CD4-positive, alpha-beta memory T cell (primary cell): Measurements from ENCODE around the gene SHLD1. TPM values are rescaled to one million over a fixed set of nuclear protein-coding genes. Genes with fewer than 3 reads are reported as not detected.

Experiments
- CTCF ChIA-PET: fragments of 350-600 bp; sonication (Branson Sonifier 250); formaldehyde crosslinking; loops from one replicate; lab custom pipeline; 2021; ENCODE audit warnings: inconsistent platforms; ENCODE audit not compliant: partially characterized antibody; lab: Charles Lee
- POLR2A ChIA-PET: fragments of 350-600 bp; sonication (Branson Sonifier 250); formaldehyde crosslinking; loops from one replicate; lab custom pipeline; 2021; ENCODE audit not compliant: partially characterized antibody; lab: Charles Lee
- DNase-seq, 5 donors: peaks; one replicate each; pipeline versions ENCODE4 v3.0.0 to v3.0.0-alpha.2; 2020 to 2022; ENCODE audit warnings: mixed read lengths in 1 of 5
- H3K27ac ChIP-seq: one replicate; pipeline ENCODE4 v1.7.0; 2013; ENCODE audit warnings: low read depth, low read length
- H3K27me3 ChIP-seq: 2 replicates; pipeline ENCODE4 v1.7.0; 2013; ENCODE audit warnings: mild to moderate bottlenecking, low read length, moderate library complexity; ENCODE audit not compliant: insufficient read depth
- H3K36me3 ChIP-seq: 2 replicates; pipeline ENCODE4 v1.7.0; 2013; ENCODE audit warnings: mild to moderate bottlenecking, low read length, moderate library complexity; ENCODE audit not compliant: insufficient read depth
- H3K4me1 ChIP-seq: 2 replicates; pipeline ENCODE4 v1.7.0; 2013; ENCODE audit warnings: mild to moderate bottlenecking, low read length, moderate library complexity; ENCODE audit not compliant: insufficient read depth
- H3K4me3 ChIP-seq, 2 donors: one replicate each; pipeline ENCODE4 v1.7.0; 2013; ENCODE audit warnings: low read length in 2 of 2, mild to moderate bottlenecking in 1 of 2
- H3K9me3 ChIP-seq, 2 donors: one replicate each; pipeline ENCODE4 v1.7.0; 2013; ENCODE audit warnings: low read length in 2 of 2, control low read depth in 1 of 2; ENCODE audit not compliant: control insufficient read depth in 1 of 2
- H3K27ac Mint-ChIP-seq, 7 donors: one replicate each; pipeline ENCODE4 v1.8.0; 2020 to 2021; ENCODE audit warnings: mixed read lengths in 7 of 7, mild to moderate bottlenecking in 6 of 7, inconsistent platforms in 3 of 7, moderate library complexity in 3 of 7
- H3K27me3 Mint-ChIP-seq, 2 donors: one replicate each; pipeline ENCODE4 v1.8.0; 2020 to 2021; ENCODE audit warnings: mixed read lengths in 2 of 2
- H3K36me3 Mint-ChIP-seq, 2 donors: one replicate each; pipeline ENCODE4 v1.8.0; 2020 to 2021; ENCODE audit warnings: mixed read lengths in 2 of 2, inconsistent platforms in 1 of 2, mild to moderate bottlenecking in 1 of 2
- H3K4me1 Mint-ChIP-seq, 4 donors: one replicate each; pipeline ENCODE4 v1.8.0; 2020 to 2021; ENCODE audit warnings: mixed read lengths in 4 of 4, mild to moderate bottlenecking in 1 of 4
- H3K4me3 Mint-ChIP-seq, 8 donors: one replicate each; pipeline ENCODE4 v1.8.0; 2020 to 2021; ENCODE audit warnings: mixed read lengths in 8 of 8, mild to moderate bottlenecking in 7 of 8, moderate library complexity in 6 of 8, inconsistent platforms in 3 of 8
- H3K9me3 Mint-ChIP-seq, 8 donors: one replicate each; pipeline ENCODE4 v1.8.0; 2020 to 2021; ENCODE audit warnings: mixed read lengths in 8 of 8, mild to moderate bottlenecking in 5 of 8, inconsistent platforms in 3 of 8, moderate library complexity in 1 of 8
- intact Hi-C: fragments of 100-400 bp; cut with micrococcal nuclease; formaldehyde crosslinking; loops from one replicate; pipeline ENCODE4 v1.15.1; 2023
- polyA plus RNA-seq, 2 donors: library from polyadenylated mRNA; unstranded; fragments of 300-500 nt; fragmentation: Illumina TruSeq; gene quantifications; one replicate each; pipeline ENCODE4 v1.2.3, GENCODE V29; 2021
- total RNA-seq, 2 experiments: library from RNA; stranded (reverse); gene quantifications; one replicate each; pipeline ENCODE4 v1.2.3, GENCODE V29; 2021

SHLD1 gene
- total and polyA plus RNA-seq, 4 experiments from 2014 or later: 13.6 to 22.0 (median 18.2) TPM

- peaks cover 13% of the 10 kb centered on the region for H3K36me3 ChIP-seq
- Mint-ChIP-seq H3K36me3 (peaks cover 16 to 37% of the 10 kb centered on the region in 2 donors), H3K4me1 (peaks cover 9 to 25% (median 14%) of the 10 kb centered on the region in 4 donors), H3K27ac (peak overlapping the region in 6 of 7 donors; percentile 8 to 79 (median 64)), H3K4me3 (no peak overlapping the region), H3K9me3 (no peaks in the 10 kb centered on the region), H3K27me3 (no peaks in the 10 kb centered on the region)
- intact Hi-C loops: loop anchor here (5.0 kb wide), 1 partner anchor 292 kb away; no protein-coding TSS in a partner anchor
- peaks cover 18% of the 10 kb centered on the region for H3K4me1 ChIP-seq
- no peaks in the 10 kb centered on the region for H3K9me3 ChIP-seq
- DNase-seq: no peak
- ChIA-PET POLR2A (interaction anchor here (0.7 to 1.3 kb wide), 2 partner anchors 71 to 256 kb away, joined by 3 read pairs; no protein-coding TSS in a partner anchor), CTCF (interaction anchor here (0.6 to 8.7 kb wide), 6 partner anchors 28 to 254 kb away, joined by 3 to 150 read pairs (median 6); no protein-coding TSS in a partner anchor)
- no peaks in the 10 kb centered on the region for H3K27me3 ChIP-seq
- H3K27ac ChIP-seq: no peak overlapping the region
- no peak overlapping the region for H3K4me3 ChIP-seq
These were observed 34.9 kb downstream of the SHLD1 start for GRCh38 chr20:5785146-5785545.

DNA sequence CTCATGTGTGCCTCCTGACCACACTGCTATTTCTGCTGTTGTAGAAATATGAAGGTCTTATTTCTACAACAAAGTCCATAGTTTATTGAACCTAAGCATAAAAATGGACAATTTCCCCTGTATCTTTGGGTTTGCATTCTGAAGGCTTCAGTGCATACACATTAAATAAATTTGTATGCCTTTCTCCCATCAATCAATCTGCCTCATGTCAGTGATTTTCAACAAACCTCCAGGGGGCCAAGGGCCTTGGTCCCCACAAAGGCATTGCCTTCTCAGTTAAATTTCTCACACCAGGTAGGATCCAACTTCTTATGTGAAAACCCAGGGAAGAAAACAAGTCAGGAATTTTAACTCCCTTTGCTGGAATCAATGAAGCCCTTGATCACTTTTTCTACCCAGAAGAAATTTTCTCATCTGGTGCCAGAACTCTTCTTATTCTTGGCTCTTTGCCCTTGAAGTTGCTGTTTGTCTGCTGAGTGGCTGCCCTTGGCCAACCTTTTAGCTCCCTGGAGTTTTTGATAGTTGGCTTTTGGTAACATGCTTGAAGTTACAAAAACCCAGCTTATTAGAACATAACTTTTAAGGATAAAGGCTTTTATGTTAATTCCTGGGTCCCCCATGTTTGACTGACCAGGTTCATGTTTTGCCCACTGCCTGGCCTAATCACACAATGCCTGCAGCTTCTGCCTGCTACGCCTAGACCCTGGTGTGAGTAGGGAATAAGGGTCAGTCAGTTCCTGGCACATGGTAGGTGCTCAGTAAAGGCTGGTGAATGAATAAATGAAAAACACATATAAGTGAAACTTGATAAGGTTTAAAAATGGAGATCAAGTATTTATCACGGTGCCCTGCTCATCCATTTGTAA lies 37.0 kb downstream of the SHLD1 start:
- Mint-ChIP-seq H3K9me3 (no peaks in the 10 kb centered on the region), H3K4me1 (peaks cover 9 to 20% (median 10%) of the 10 kb centered on the region in 4 donors), H3K27me3 (no peaks in the 10 kb centered on the region), H3K27ac (peak overlapping the region; percentile 11 to 92 (median 72)), H3K36me3 (peaks cover 17 to 28% of the 10 kb centered on the region in 2 donors), H3K4me3 (no peak overlapping the region)
- Histone ChIP-seq H3K36me3 (peaks cover 4% of the 10 kb centered on the region), H3K4me1 (peaks cover 14% of the 10 kb centered on the region), H3K4me3 (no peak overlapping the region), H3K27me3 (no peaks in the 10 kb centered on the region), H3K27ac (no peak overlapping the region), H3K9me3 (no peaks in the 10 kb centered on the region)
- ChIA-PET CTCF (interaction anchor here (0.7 to 8.7 kb wide), 27 partner anchors 9 to 290 kb away, joined by 3 to 159 read pairs (median 6); no protein-coding TSS in a partner anchor), POLR2A (interaction anchor here (1.2 to 2.0 kb wide), 3 partner anchors 73 to 257 kb away, joined by 3 to 6 read pairs (median 4); no protein-coding TSS in a partner anchor)
- intact Hi-C loops: loop anchor here (5.0 kb wide), 1 partner anchor 290 kb away; no protein-coding TSS in a partner anchor
- no peak for DNase-seq

GRCh38 chr20:5787796-5788165 lies 37.6 kb downstream of the SHLD1 start:
- Mint-ChIP-seq H3K4me3 (no peak overlapping the region), H3K9me3 (no peaks in the 10 kb centered on the region), H3K36me3 (peaks cover 18 to 26% of the 10 kb centered on the region in 2 donors), H3K27ac (peak overlapping the region in 5 of 7 donors; percentile 8 to 92 (median 72)), H3K27me3 (no peaks in the 10 kb centered on the region), H3K4me1 (peaks cover 9 to 20% (median 10%) of the 10 kb centered on the region in 4 donors)
- CTCF ChIA-PET: interaction anchor here (0.6 to 8.7 kb wide), 33 partner anchors 8 to 290 kb away, joined by 3 to 159 read pairs (median 5); no protein-coding TSS in a partner anchor
- intact Hi-C loops: loop anchor here (1.0 to 5.0 kb wide), 10 partner anchors 57 to 290 kb away; no protein-coding TSS in a partner anchor
- POLR2A ChIA-PET: interaction anchor here (0.8 to 2.0 kb wide), 7 partner anchors 56 to 259 kb away, joined by 3 to 6 read pairs (median 4); no protein-coding TSS in a partner anchor
- H3K36me3 ChIP-seq: peaks cover 4% of the 10 kb centered on the region
- H3K27me3 ChIP-seq: no peaks in the 10 kb centered on the region
- no peak overlapping the region for H3K27ac ChIP-seq
- peaks cover 14% of the 10 kb centered on the region for H3K4me1 ChIP-seq
- no peaks in the 10 kb centered on the region for H3K9me3 ChIP-seq
- no peak overlapping the region for H3K4me3 ChIP-seq
- DNase-seq: no peak

GRCh38 chr20:5788385-5788895 lies 38.2 kb downstream of the SHLD1 start:
- H3K27ac ChIP-seq: no peak overlapping the region
- intact Hi-C loops: loop anchor here (1.0 to 5.0 kb wide), 10 partner anchors 56 to 289 kb away; no protein-coding TSS in a partner anchor
- no peaks in the 10 kb centered on the region for H3K27me3 ChIP-seq
- H3K4me1 ChIP-seq: peaks cover 14% of the 10 kb centered on the region
- H3K4me3 Mint-ChIP-seq: no peak overlapping the region
- no peaks in the 10 kb centered on the region for H3K9me3 ChIP-seq
- H3K9me3 Mint-ChIP-seq: no peaks in the 10 kb centered on the region
- H3K36me3 Mint-ChIP-seq: peaks cover 18 to 24% of the 10 kb centered on the region in 2 donors
- ChIA-PET CTCF (interaction anchor here (0.6 to 8.7 kb wide), 31 partner anchors 8 to 289 kb away, joined by 3 to 159 read pairs (median 5); no protein-coding TSS in a partner anchor), POLR2A (interaction anchor here (0.8 to 2.0 kb wide), 7 partner anchors 55 to 260 kb away, joined by 3 to 6 read pairs (median 4); no protein-coding TSS in a partner anchor)
- no peaks in the 10 kb centered on the region for H3K27me3 Mint-ChIP-seq
- peaks cover 4% of the 10 kb centered on the region for H3K36me3 ChIP-seq
- no peak overlapping the region for H3K4me3 ChIP-seq
- H3K4me1 Mint-ChIP-seq: peaks cover 9 to 20% (median 11%) of the 10 kb centered on the region in 4 donors
- DNase-seq: peak; percentile 79 to 84 (median 82)
- H3K27ac Mint-ChIP-seq: peak overlapping the region in 6 of 7 donors; percentile 29 to 87 (median 72)

DNA sequence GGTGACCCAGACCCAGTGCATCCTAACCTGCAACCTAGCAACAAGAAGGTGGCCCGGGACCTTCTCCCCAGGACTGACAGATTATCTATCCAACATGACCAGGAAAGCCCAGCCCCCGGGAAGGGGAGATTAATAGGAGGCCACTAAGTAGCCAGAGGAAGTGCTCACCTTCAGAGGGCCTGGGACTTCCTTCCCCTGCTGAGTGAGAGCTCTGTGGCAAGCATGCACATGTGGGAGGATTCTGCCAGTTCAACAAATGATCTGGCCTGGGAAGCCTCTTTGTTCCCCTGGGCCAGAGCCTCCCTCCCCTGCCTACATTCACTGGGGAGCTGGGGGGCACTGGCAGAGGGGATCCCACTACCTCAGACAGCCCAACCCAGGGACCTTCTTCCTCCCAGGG lies 39.6 kb downstream of the SHLD1 start:
- POLR2A ChIA-PET: interaction anchor here (0.6 kb wide), 1 partner anchor 180 kb away, joined by 3 read pairs; no protein-coding TSS in a partner anchor
- H3K9me3 Mint-ChIP-seq: no peaks in the 10 kb centered on the region

DNA sequence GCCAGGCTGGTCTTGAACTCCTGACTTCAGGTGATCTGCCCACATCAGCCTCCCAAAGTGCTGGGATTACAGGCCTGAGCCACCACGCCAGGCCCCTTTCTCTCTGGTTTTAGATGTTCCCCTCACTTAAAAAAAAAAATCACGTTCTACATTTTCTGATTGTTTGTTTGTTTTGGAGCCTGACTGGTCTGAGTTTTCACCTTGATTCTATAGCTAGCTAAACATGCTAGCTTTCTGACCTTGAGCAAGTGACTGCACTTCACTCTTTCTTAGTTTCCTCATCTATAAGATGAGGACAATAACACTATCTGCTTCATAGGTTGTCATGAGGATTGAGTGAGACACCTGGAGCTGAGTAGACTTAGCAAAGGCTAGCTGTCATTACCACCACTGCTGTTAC lies 43.7 kb downstream of the SHLD1 start:
- intact Hi-C loops: no loop called here
- DNase-seq: no peak
- no peaks in the 10 kb centered on the region for H3K27me3 Mint-ChIP-seq
- no peaks in the 10 kb centered on the region for H3K9me3 Mint-ChIP-seq
- no peak overlapping the region for H3K4me3 ChIP-seq
- H3K27me3 ChIP-seq: no peaks in the 10 kb centered on the region
- no peaks in the 10 kb centered on the region for H3K4me1 ChIP-seq
- H3K27ac ChIP-seq: no peak overlapping the region
- no peak overlapping the region for H3K4me3 Mint-ChIP-seq
- H3K4me1 Mint-ChIP-seq: peaks cover 0 to 8% (median 3%) of the 10 kb centered on the region in 4 donors
- H3K9me3 ChIP-seq: no peaks in the 10 kb centered on the region
- H3K27ac Mint-ChIP-seq: peak overlapping the region in 1 of 7 donors; percentile 81
- ChIA-PET CTCF (interaction anchor here (1.1 kb wide), 1 partner anchor 265 kb away, joined by 4 read pairs; no protein-coding TSS in a partner anchor), POLR2A (interaction anchor here (0.6 kb wide), 1 partner anchor 257 kb away, joined by 3 read pairs; no protein-coding TSS in a partner anchor)
- H3K36me3 ChIP-seq: no peaks in the 10 kb centered on the region
- peaks cover 9 to 16% of the 10 kb centered on the region in 2 donors for H3K36me3 Mint-ChIP-seq

More for the DNA sequence above, 39.6 kb downstream of the SHLD1 start:
- Histone ChIP-seq H3K9me3 (no peaks in the 10 kb centered on the region), H3K36me3 (peaks cover 3% of the 10 kb centered on the region), H3K4me3 (no peak overlapping the region), H3K4me1 (peaks cover 14% of the 10 kb centered on the region), H3K27me3 (no peaks in the 10 kb centered on the region), H3K27ac (no peak overlapping the region)
- Mint-ChIP-seq H3K4me1 (peaks cover 9 to 20% (median 11%) of the 10 kb centered on the region in 4 donors), H3K36me3 (peaks cover 20 to 26% of the 10 kb centered on the region in 2 donors), H3K27ac (peak overlapping the region in 2 of 7 donors; percentile 15 to 31), H3K4me3 (no peak overlapping the region), H3K27me3 (no peaks in the 10 kb centered on the region)
- intact Hi-C loops: loop anchor here (2.0 to 5.0 kb wide), 3 partner anchors 55 to 287 kb away; no protein-coding TSS in a partner anchor
- CTCF ChIA-PET: interaction anchor here (0.6 to 8.7 kb wide), 6 partner anchors 19 to 261 kb away, joined by 3 to 159 read pairs (median 26); no protein-coding TSS in a partner anchor
- DNase-seq: no peak
